Measurements from ENCODE around the gene DPYD.

DNA sequence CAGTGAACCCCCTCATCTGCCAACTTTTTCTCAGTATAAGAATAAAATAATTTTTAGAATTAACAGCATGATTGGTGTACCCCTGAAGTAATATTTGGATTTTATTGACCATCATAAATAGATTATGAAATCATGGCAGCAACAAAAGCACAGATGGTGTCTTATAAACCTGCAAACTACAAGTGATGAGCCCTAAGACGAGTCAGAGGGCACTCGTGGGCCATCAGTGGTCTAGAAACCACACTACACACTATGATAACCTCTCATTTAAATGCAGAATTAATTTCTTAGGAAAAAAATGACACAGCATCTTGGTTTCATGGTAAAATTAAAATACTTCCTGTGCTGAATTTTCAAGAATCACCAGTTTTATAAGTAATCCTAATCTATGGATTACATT is 886.9 kb downstream of the DPYD start:
- TF ChIP-seq YY1 (IDR thresholded peaks at IDR 0.05; ENCODE audit: insufficient read depth, insufficient read length) (no peak), SUZ12 (IDR thresholded peaks at IDR 0.05; ENCODE audit: extremely low read depth, insufficient read depth, insufficient read length) (no peak), ZNF274 (IDR thresholded peaks at IDR 0.05; ENCODE audit: low read depth, low read length) (no peak)
